Stromal cell of bone marrow (primary cell): ENCODE results near the gene TTC39C.

ENCODE experiments used
- DNase-seq: peaks from one replicate; pipeline ENCODE4 v3.0.0-alpha.2; 2012; ENCODE audit warnings: low read depth

Gene TTC39C

GRCh38 chr18:24014062-24014985, at the start of gene TTC39C:
Gene TTC39C, plus strand, starts transcription at chr18:24014754. Its CDS starts 118 bp downstream, at chr18:24014872.
- DNase-seq: no peak

GRCh38 chr18:23966909-23967308, 47.6 kb upstream of the TTC39C start:
- no peak for DNase-seq

GRCh38 chr18:23967321-23968089, 47.0 kb upstream of the TTC39C start:
- DNase-seq: no peak

GRCh38 chr18:23968638-23969604, 45.6 kb upstream of the TTC39C start:
- DNase-seq: no peak

- DNase-seq: no peak
These were observed 44.9 kb upstream of the TTC39C start for GRCh38 chr18:23969664-23970063.

GRCh38 chr18:23970161-23971096, 44.1 kb upstream of the TTC39C start:
- DNase-seq: no peak

GRCh38 chr18:23971097-23971440, 43.5 kb upstream of the TTC39C start:
- DNase-seq: no peak

- DNase-seq: no peak
These were observed 42.8 kb upstream of the TTC39C start for GRCh38 chr18:23971666-23972230.

GRCh38 chr18:23972453-23972852, 42.1 kb upstream of the TTC39C start:
- no peak for DNase-seq

GRCh38 chr18:23977103-23977502, 37.5 kb upstream of the TTC39C start:
- no peak for DNase-seq

- DNase-seq: no peak
These were observed 36.7 kb upstream of the TTC39C start for GRCh38 chr18:23977719-23978483.

- no peak for DNase-seq
These were observed 33.1 kb upstream of the TTC39C start for GRCh38 chr18:23981369-23981980.

- DNase-seq: peak; percentile 75
These were observed 32.1 kb upstream of the TTC39C start for GRCh38 chr18:23982155-23983079.

GRCh38 chr18:23983112-23983511, 31.4 kb upstream of the TTC39C start:
- no peak for DNase-seq

GRCh38 chr18:23986600-23987359, 27.8 kb upstream of the TTC39C start:
- DNase-seq: no peak

GRCh38 chr18:23990474-23991410, 23.8 kb upstream of the TTC39C start:
- no peak for DNase-seq
